GM19372 (cell line): Measurements from ENCODE around the gene EYA2.
"Not testable (repeated sequence)": the region's sequence is repeated elsewhere in the genome, so short reads cannot be mapped to it uniquely, and the experiment has no call there.

Experiments used
- ATAC-seq: cut with Tn5 transposase; IDR thresholded peaks from one replicate; pipeline ENCODE4 v1.9.1; 2021; ENCODE audit warnings: mild to moderate bottlenecking, low read depth, moderate library complexity; ENCODE audit not compliant: unreplicated experiment

EYA2 gene

DNA sequence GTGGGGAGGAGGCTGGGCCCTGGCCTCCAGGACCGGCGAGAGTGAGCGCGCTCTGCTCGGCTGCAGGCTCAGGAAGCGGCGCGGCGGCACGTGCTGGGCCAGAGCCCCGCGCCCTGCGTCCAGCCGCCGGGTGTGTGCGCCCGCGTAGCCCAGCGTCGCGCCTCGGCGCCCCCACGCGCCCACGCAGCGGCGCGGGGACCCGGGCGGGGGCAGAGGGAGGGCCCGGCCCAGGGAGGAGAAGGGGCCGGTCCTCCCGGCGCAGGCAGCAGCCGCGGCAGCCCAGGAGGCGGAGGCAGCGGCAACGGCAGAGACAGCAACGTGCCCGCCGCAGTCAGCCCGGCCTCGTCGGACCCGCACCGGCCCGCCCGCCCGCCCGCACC is at the start of gene EYA2:
Gene EYA2 (plus strand): TSS at position 265 of the 380 bp plus-strand sequence. CDS start 95,168 bp downstream, outside the sequence.
- no peak for ATAC-seq

- ATAC-seq: no peak
These were observed 49.7 kb upstream of the EYA2 start for GRCh38 chr20:46844965-46845364.

- ATAC-seq: no peak
These were observed 45.4 kb upstream of the EYA2 start for GRCh38 chr20:46849269-46849668.

DNA sequence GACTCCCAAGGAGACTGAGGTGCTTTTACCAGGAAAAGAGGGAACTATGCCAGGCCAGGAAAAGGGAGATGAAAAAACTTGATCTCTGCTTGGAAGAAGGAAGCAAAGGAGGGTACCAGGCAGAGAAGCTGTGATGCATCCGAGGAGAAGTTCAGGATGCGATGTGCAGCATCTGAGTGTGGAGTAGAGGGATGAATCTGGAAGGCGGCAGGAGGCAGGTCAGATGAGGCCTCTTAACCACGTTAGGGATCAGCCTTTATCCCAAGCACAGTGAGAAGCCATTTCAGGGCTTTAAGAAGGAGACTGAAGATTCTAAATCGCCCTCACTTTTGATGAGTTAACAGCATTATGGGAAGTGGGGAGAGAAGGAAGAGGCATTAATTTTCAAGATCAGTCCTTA is 44.9 kb upstream of the EYA2 start:
- no peak for ATAC-seq

- ATAC-seq: no peak
These were observed 44.2 kb upstream of the EYA2 start for GRCh38 chr20:46850416-46850815.

GRCh38 chr20:46850896-46851295 is 43.7 kb upstream of the EYA2 start:
- ATAC-seq: no peak

DNA sequence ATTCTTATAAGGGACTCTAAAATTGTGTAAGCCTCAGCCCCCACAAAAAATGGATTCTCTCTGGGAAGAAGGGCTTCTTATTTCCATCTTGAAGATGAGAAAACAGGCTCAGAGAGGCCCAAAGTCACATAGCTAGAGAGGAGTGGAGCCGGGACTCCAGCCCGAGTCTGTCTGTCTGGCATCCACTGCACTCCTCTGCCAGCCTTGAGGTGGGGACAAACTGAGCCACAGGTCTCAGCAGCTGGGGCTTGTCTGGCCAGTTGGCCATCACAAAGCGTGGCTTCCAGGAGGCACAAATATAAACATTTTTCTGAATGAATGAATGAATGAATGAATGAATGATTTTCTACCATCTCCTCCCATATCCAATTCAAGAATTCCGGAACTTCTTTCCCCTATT is 42.9 kb upstream of the EYA2 start:
- no peak for ATAC-seq

- ATAC-seq: no peak
These were observed 42.3 kb upstream of the EYA2 start for GRCh38 chr20:46852313-46852712.

- ATAC-seq: no peak
These were observed 40.7 kb upstream of the EYA2 start for GRCh38 chr20:46853926-46854325.

- ATAC-seq: no peak
These were observed 37.4 kb upstream of the EYA2 start for GRCh38 chr20:46857061-46857831.

DNA sequence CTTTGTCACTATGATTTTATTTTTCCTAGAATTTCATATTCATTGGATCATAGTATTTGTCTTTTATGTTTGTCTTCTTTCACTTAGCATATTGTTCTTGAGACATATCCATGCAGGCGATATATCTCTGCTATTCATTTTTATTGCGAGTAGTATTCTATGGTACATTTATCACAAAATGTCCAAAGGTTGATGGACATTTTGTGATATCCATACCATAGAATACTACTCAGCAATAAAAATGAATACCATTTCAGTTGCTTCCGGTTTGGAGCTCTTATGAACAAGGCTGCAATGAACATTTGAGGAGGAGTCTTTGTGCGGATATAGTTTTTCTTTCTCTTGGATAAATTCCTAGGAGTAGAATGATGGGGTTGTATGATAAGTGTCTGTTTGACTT is 28.8 kb upstream of the EYA2 start:
- ATAC-seq: no peak

DNA sequence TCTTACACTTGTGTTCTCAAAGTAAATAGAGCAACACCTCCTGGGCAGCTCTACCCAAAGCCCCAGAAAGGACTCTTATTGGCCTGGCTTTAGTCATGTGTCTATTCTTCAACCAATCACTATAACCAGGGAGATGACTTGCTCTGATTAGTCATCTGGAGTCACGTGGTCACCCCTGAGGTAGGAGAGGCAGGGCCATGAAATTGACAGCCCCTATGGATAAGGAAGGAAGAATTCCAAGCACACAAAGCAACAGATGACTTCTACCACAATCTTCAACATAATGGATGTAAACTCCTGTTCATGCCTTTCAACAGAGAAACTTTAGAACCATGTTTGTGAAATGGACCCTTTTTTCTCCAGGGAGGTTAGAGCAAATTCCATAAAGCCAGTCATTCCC is 24.6 kb upstream of the EYA2 start:
- no peak for ATAC-seq

DNA sequence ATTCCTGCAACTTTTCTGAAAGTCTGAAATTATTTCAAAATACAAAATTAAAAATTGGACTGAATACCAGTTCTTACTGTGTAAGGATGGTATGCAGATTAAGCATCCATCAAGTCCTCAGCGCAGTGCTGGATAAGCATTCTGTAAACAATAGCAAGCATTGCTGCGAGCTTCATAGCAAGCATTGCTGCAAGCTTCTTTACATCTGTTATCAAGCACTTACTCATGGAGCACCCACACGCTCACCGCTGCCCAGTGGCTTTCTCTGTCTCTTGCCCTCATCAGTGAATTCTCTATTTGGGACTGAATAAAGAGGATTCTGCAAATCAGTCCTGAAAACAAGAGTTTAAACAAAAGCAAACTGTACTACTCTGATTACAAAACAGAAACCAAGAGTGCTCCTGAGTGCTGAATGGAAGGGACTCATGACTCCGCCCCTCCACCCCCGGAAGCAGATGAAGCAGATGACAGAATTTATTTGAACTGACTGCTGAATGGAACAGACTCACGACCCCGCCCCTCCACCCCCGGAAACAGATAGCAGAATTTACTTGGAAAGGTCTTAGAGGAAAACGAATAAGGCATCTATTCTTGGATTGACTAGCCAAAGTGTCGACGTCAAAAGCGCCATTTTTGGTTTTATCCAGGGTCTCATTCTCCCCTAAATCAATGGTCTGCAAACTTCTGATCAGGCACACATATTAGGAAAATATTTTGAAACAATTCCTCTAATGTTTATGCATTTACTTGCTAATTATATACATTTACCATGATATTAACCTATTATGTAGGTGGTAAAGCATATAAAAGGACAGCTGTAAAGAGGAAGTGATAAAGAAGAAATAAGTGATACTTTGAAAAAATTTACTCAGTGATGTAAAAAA is 22.1 kb upstream of the EYA2 start:
- ATAC-seq: no peak

- ATAC-seq: no peak
These were observed 19.6 kb upstream of the EYA2 start for GRCh38 chr20:46875059-46875458.

DNA sequence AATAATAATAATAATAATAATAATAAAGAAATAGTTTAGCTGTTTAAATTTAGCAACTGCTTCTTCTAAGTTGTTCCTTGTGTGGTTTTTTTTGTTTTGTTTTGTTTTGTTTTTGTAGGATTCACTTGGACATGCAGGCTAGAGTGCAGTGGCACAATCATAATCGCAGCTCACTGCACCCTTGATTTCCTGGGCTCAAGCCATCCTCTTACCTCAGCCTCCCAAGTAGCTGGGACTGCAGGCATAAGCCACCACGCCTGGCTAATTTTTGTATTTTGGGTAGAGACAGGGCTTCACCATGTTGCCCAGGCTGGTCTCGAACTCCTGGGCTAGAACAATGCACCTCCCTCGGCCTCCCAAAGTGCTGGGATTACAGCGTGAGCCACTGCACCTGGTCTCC is 15.3 kb upstream of the EYA2 start:
- ATAC-seq: no peak

GRCh38 chr20:46879963-46880362 is 14.7 kb upstream of the EYA2 start:
- ATAC-seq: not testable (repeated sequence)

GRCh38 chr20:46883892-46884291 is 10.8 kb upstream of the EYA2 start:
- ATAC-seq: no peak

GRCh38 chr20:46890682-46891081 is 4.0 kb upstream of the EYA2 start:
- no peak for ATAC-seq

- ATAC-seq: no peak
These were observed 1.6 kb upstream of the EYA2 start for GRCh38 chr20:46893051-46893450.

GRCh38 chr20:46893877-46894578 is 615 bp upstream of the EYA2 start:
- no peak for ATAC-seq
